Retinal pigment epithelial cell (primary cell): Measurements from ENCODE around the gene C1orf35.

Experiments
- DNase-seq: peaks from one replicate; pipeline ENCODE4 v3.0.0-alpha.2; 2010; ENCODE audit warnings: low read depth
- H3K4me3 ChIP-seq: 2 replicates; pipeline ENCODE4 v1.5.1; 2011; ENCODE audit warnings: mild to moderate bottlenecking, low read length, control low read depth, moderate library complexity
- TF ChIP-seq, protein P1 (sequence below): conservative IDR thresholded peaks from 2 replicates; pipeline ENCODE4 v1.5.1; 2011; ENCODE audit warnings: low read depth, low read length, control low read depth, inconsistent platforms

The C1orf35 gene

DNA sequence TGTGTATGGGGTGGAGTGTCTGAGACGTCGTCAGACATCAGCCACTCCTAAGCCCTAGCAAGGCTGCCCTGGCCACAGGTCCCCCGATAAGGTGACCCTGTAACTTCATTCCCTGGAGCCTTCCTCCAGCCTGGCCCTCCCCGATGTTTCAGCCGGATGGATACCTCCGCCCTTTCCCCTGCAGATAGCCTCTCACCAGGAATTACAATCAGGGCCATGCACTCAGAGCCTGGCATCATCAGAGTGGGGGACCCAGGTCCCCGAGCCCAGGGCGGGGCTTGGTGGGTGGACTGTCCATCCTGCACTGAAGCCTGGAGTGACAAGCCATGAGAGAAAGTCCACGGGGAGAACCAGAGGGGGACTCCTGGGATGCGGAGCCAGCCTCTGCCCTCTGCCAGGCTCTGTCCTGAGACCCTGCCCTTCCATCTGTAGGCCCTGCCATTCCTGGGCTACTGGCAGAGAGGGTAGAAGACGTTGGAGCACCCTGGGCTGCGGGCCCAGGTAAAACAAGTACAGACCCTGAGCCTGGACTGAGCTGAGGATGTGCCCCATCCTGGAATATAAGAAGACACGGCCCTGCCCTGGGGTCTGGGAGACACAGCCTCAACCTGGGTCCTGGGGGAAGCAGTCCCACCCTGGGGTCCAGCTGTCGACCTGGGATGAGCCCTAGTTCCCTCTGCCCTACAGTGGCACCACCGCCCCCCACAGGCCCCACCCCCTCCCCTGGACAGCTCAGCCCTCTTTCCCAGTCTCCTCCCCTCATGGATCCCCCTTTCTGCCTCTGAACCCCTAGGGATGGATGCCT lies 37.4 kb downstream of the C1orf35 start:
- TF ChIP-seq, protein P1, sequence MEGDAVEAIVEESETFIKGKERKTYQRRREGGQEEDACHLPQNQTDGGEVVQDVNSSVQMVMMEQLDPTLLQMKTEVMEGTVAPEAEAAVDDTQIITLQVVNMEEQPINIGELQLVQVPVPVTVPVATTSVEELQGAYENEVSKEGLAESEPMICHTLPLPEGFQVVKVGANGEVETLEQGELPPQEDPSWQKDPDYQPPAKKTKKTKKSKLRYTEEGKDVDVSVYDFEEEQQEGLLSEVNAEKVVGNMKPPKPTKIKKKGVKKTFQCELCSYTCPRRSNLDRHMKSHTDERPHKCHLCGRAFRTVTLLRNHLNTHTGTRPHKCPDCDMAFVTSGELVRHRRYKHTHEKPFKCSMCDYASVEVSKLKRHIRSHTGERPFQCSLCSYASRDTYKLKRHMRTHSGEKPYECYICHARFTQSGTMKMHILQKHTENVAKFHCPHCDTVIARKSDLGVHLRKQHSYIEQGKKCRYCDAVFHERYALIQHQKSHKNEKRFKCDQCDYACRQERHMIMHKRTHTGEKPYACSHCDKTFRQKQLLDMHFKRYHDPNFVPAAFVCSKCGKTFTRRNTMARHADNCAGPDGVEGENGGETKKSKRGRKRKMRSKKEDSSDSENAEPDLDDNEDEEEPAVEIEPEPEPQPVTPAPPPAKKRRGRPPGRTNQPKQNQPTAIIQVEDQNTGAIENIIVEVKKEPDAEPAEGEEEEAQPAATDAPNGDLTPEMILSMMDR, result no peak
- no peak overlapping the region for H3K4me3 ChIP-seq

DNA sequence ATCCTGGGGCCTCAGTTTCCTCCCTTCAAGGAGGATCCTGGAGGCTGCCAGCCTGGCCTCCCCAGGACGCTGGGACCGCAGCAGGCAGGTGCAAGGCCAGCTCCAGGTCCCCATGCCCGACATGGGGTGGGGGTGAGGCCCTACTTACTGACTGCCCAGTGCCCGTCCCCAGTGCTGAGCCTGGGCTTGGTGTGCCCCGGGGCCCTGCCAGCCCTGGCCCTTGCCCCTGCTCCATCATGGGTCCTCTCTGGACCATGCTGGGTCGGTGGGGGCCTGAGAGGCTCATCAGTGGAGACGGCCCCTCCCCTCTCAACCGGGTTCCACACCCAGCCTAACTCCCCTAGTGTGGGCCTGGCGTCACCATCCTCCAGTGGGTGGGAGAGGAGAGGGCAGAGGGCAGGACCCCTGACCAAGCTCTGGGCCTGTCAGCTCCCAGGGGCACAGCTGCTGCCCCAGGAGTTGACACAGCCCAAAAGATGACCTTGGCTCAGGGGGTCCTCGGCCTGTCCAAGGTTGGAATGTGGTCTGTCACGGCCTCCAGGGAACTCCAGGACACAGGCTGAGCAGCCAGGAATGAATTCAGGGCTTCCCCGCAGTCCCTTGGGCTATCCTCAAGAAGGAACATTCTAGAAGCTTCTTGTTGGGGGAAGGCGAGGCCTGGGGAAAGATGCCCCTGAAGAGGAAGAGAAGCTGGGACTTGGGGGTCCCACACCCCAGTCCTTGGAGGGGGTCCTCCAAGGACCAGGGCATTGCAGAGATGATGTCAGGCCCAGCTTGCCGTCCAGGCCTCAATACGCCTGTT lies 38.2 kb downstream of the C1orf35 start:
- DNase-seq, result no peak
- H3K4me3 ChIP-seq, result no peak overlapping the region
- TF ChIP-seq, protein P1, result no peak

More for the DNA sequence above, 37.4 kb downstream of the C1orf35 start:
- DNase-seq, result no peak

DNA sequence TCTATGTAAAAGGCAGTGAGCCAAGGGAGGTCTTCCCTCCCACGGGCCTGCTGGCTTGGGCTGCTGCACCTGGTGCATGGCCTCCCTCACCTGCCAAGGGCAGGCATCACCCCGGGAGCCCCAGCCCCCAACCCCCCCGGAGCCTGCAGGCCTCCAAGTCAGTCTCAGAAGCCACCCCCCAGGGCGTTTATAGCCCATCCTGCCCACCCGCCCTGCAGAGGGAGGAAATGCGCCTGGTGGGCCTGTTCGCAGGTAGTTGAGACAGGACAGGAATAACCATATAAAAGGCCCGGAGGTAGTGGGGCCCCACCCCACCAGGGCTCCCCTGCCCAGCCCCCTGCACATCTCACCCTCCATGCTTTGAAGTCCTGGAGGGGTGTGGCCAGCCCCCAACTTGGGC lies 38.8 kb downstream of the C1orf35 start:
- DNase-seq, result no peak
- TF ChIP-seq, protein P1, result no peak

DNA sequence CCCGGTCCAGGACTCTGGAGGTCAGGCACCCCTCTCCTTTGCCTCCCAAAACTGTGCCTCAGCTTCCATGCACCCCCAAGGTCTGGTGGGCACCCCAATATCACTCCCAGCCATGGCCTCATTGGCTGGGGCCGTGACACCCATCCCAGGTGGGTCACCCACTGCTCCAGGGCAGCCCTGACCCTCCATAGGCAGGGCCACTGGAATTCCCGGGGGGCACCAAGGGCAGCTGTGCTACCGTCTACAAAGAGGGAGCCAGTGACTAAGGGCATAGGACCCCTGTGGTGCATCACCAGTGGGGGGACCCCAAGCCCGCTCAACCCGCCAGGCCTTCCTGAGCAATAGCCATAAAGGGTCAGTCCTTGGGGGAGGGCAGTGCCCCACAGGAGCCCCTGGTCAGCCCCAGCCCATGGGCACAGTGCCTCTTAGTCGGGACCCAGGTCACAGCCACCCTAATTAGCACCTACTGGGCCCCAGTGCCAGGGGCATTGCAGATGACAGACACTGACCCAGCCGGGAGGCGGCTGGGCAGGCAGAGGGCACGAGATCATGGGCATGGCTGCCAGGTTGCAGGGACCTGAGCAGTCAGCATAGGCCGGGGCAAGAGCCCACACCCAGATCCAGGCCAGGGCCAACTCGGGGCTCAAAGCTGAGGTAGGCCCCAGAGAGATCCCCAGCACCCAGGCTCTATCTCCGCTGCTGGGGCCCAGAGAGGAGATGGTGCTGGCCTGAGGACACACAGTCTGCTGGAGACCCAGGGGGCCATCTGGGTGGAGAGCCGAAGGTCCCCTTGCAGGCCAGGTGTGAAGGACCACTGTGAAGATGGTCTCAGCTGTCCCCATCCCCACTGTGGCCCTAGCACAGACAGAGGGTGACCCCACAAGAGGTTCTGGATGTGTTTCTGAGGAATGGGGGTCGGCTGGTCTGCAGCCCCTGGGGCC lies 39.6 kb downstream of the C1orf35 start:
- TF ChIP-seq, protein P1, result no peak
- no peak overlapping the region for H3K4me3 ChIP-seq
- DNase-seq, result no peak

More for the DNA sequence above, 38.8 kb downstream of the C1orf35 start:
- no peak overlapping the region for H3K4me3 ChIP-seq

DNA sequence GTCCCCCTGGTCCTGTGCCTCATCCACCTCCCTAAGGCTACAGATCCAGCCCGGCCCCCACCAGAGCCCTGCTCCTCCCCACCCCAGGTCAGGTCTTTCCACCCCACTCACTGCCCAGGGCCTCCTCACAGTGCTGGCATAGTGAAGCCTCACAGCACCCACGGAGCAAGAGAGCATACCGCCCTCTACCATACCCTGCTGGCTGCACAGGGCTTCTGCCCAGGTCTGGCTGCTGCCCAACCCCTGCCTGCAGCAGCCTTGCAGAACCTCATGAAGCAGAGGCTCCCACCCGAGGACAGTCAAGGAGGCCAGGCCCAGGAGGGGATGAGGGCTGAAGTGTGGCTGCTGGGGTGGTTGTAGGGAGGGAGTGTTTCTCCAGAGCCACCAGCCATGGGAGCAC lies 40.3 kb downstream of the C1orf35 start:
- TF ChIP-seq, protein P1, result no peak
- DNase-seq, result no peak

DNA sequence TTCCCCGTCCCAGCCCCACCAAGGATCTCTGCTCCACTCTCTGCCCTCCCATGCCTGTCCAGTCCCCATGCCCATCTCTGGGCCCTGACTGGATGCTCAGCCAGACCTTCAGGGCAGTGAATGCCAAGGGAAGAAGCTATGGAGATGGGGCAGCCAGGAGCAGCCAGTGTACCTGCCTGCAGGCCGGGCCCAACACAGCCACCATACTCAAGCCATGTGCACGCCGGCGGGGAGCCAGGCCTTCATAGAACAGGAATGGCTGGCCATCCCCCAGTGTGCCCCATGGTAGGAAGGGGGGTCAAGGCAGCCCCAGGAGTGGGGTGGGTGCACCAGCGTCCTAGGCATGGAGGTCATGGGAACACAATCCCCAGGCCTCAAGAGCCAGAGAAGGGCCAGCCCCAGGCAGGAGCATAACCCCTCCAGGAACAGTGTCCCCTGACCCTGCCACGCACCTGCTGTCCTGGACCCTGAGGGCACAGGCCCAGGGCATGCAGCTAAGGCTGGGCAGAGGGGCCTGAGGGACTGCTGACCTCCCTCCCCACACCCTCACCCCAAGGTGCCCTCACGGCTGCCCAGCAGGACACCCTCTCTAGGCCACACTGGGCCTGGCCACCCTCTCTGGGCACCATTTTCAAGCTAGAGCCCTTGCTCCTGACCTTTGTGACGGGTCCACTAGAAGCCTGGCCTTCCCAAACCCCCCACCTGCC lies 40.9 kb downstream of the C1orf35 start:
- no peak for DNase-seq
- H3K4me3 ChIP-seq, result no peak overlapping the region
- TF ChIP-seq, protein P1, result no peak

More for the DNA sequence above, 40.3 kb downstream of the C1orf35 start:
- H3K4me3 ChIP-seq, result no peak overlapping the region
